Fibroblast of mammary gland (primary cell): ENCODE data around the gene SPATA31D3.
"Not testable (repeated sequence)": the region's sequence is repeated elsewhere in the genome, so short reads cannot be mapped to it uniquely, and the experiment has no call there.

Experiments used
- DNase-seq: peaks from one replicate; pipeline ENCODE4 v3.0.0-alpha.2; 2010; ENCODE audit warnings: low read depth
- H3K4me3 ChIP-seq: 2 replicates; pipeline ENCODE4 v1.5.1; 2011; ENCODE audit warnings: low read depth, mild to moderate bottlenecking, low read length, moderate library complexity; ENCODE audit not compliant: control insufficient read depth
- CTCF ChIP-seq: conservative IDR thresholded peaks from 2 replicates; pipeline ENCODE4 v1.5.1; 2011; ENCODE audit warnings: low read depth, low read length, inconsistent platforms; ENCODE audit not compliant: control insufficient read depth, insufficient read depth

SPATA31D3 gene

GRCh38 chr9:81979196-81979595 lies 35.9 kb downstream of the SPATA31D3 start:
- no peak overlapping the region for H3K4me3 ChIP-seq
- DNase-seq: no peak
- no peak for TF ChIP-seq CTCF

GRCh38 chr9:81980568-81980967 lies 37.3 kb downstream of the SPATA31D3 start:
- DNase-seq: peak; percentile 54
- no peak for TF ChIP-seq CTCF
- H3K4me3 ChIP-seq: no peak overlapping the region

- no peak for DNase-seq
- H3K4me3 ChIP-seq: no peak overlapping the region
- no peak for TF ChIP-seq CTCF
Measured at GRCh38 chr9:81981883-81982282, 38.6 kb downstream of the SPATA31D3 start.

- peak; percentile 52 for DNase-seq
- no peak overlapping the region for H3K4me3 ChIP-seq
- no peak for TF ChIP-seq CTCF
Measured at GRCh38 chr9:81984928-81985327, 41.6 kb downstream of the SPATA31D3 start.

GRCh38 chr9:81986051-81986450 lies 42.8 kb downstream of the SPATA31D3 start:
- no peak overlapping the region for H3K4me3 ChIP-seq
- no peak for TF ChIP-seq CTCF

GRCh38 chr9:81988472-81988871 lies 45.2 kb downstream of the SPATA31D3 start, which contains the start of gene SPATA31D1:
SPATA31D1 (plus strand) TSS chr9:81988772; CDS start chr9:81988819, 47 bp downstream.
- not testable (repeated sequence) for DNase-seq, H3K4me3 ChIP-seq

More at GRCh38 chr9:81986051-81986450, 42.8 kb downstream of the SPATA31D3 start:
- no peak for DNase-seq

- TF ChIP-seq CTCF: no peak
- no peak for DNase-seq
- no peak overlapping the region for H3K4me3 ChIP-seq
Measured at GRCh38 chr9:81989700-81990099, 46.4 kb downstream of the SPATA31D3 start.

GRCh38 chr9:81993656-81994055 lies 50.4 kb downstream of the SPATA31D3 start:
- TF ChIP-seq CTCF: no peak
- DNase-seq: no peak

More at GRCh38 chr9:81993656-81994055, 50.4 kb downstream of the SPATA31D3 start:
- no peak overlapping the region for H3K4me3 ChIP-seq
